ENCODE data around the gene JMJD6.

DNA sequence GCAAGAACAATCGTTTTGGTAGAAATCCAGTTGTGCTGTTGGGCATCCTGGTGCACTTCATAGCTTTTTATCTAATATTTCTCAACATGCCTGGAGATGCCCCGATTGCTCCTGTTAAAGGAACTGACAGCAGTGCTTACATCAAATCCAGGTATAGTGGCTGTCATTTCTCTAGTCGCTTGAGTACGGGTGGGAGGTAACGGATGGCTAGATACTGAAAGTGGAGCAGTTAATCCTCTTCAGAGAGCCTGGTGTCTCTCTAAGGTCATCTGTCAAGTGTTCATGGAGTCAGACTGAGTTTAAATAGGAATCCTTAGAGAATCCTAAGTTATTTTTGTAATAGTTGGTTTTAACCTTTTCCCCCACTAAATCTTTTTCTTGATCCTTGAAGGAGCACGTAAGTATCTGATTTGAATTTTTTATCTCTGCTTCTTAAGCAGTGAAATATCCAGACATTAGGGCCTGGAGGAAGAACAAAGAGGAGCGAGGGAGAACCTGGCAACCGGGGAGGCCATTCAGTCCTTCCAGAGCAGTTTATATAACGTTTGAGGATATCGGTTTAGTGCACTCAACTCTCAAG is 48.7 kb upstream of the JMJD6 start:
- TF ChIP-seq, protein P1, sequence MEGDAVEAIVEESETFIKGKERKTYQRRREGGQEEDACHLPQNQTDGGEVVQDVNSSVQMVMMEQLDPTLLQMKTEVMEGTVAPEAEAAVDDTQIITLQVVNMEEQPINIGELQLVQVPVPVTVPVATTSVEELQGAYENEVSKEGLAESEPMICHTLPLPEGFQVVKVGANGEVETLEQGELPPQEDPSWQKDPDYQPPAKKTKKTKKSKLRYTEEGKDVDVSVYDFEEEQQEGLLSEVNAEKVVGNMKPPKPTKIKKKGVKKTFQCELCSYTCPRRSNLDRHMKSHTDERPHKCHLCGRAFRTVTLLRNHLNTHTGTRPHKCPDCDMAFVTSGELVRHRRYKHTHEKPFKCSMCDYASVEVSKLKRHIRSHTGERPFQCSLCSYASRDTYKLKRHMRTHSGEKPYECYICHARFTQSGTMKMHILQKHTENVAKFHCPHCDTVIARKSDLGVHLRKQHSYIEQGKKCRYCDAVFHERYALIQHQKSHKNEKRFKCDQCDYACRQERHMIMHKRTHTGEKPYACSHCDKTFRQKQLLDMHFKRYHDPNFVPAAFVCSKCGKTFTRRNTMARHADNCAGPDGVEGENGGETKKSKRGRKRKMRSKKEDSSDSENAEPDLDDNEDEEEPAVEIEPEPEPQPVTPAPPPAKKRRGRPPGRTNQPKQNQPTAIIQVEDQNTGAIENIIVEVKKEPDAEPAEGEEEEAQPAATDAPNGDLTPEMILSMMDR (IDR thresholded peaks at IDR 0.05 in 2 of 3, conservative IDR thresholded peaks at IDR 0.05 in 1 of 3; ENCODE audit: borderline replicate concordance in 1 of 3, insufficient read depth in 1 of 3, low read depth in 2 of 3, low read length in 2 of 3) = no peak
- TF ChIP-seq EZH2phosphoT487 (IDR thresholded peaks at IDR 0.05; ENCODE audit: borderline replicate concordance) (no peak), SRF (IDR thresholded peaks at IDR 0.05; ENCODE audit: low read depth) (no peak), EZH2 (IDR thresholded peaks at IDR 0.05) (no peak)
